CD14-positive monocyte (primary cell): ENCODE results near the gene FERD3L. TPM values are rescaled to one million over a fixed set of nuclear protein-coding genes. Genes with fewer than 3 reads are reported as not detected.
A peak's percentile ranks its signal among the peaks of the same experiment; 100 is the strongest.

Experiments
- DNase-seq, 3 donors: peaks; one replicate each; pipeline ENCODE4 v3.0.0-alpha.2; 2011 to 2022
- H2AFZ ChIP-seq: 2 replicates; pipeline ENCODE4 v1.6.0; 2012; ENCODE audit warnings: mild to moderate bottlenecking, low read depth, low read length, inconsistent platforms; ENCODE audit not compliant: insufficient read depth, poor library complexity, severe bottlenecking
- H3K27ac ChIP-seq, 2 donors: 1 replicate in 1 of 2; 2 replicates in 1 of 2; pipeline ENCODE4 v1.5.1; 2012 to 2013; ENCODE audit warnings: low read length in 2 of 2, control low read depth in 1 of 2, inconsistent platforms in 1 of 2, low read depth in 1 of 2, mild to moderate bottlenecking in 1 of 2
- H3K27me3 ChIP-seq, 2 donors: one replicate each; pipeline versions ENCODE4 v1.6.0 to v1.6.1; 2011 to 2013; ENCODE audit warnings: low read length in 2 of 2; ENCODE audit not compliant: control insufficient read depth in 2 of 2, insufficient read depth in 2 of 2
- H3K36me3 ChIP-seq, 2 donors: replicated peaks in 1 of 2; 1 replicate in 1 of 2; 2 replicates in 1 of 2; pipeline versions ENCODE4 v1.5.1 to v1.6.1; 2012 to 2013; ENCODE audit warnings: low read length in 2 of 2, control low read depth in 1 of 2, inconsistent platforms in 1 of 2, mild to moderate bottlenecking in 1 of 2; ENCODE audit not compliant: insufficient read depth in 2 of 2, control insufficient read depth in 1 of 2
- H3K4me1 ChIP-seq, 2 donors: 1 replicate in 1 of 2; 2 replicates in 1 of 2; pipeline versions ENCODE4 v1.5.1 to v1.6.1; 2012 to 2013; ENCODE audit warnings: low read length in 2 of 2, control low read depth in 1 of 2, inconsistent platforms in 1 of 2, mild to moderate bottlenecking in 1 of 2, moderate library complexity in 1 of 2; ENCODE audit not compliant: insufficient read depth in 2 of 2, control insufficient read depth in 1 of 2
- H3K4me2 ChIP-seq: replicated peaks from 2 replicates; pipeline ENCODE3; 2012; ENCODE audit warnings: low read length, moderate library complexity, mild to moderate bottlenecking; ENCODE audit not compliant: poor library complexity, severe bottlenecking; ENCODE audit errors: extremely low read depth
- H3K4me3 ChIP-seq, 3 experiments: fragments of 200-600 bp in 1 of 3; sonication (generic) in 1 of 3; replicated peaks in 1 of 3; 1 replicate in 2 of 3; 2 replicates in 1 of 3; pipeline ENCODE4 v1.5.1; 2011 to 2013; ENCODE audit warnings: low read length in 3 of 3, mild to moderate bottlenecking in 3 of 3, control low read depth in 2 of 3, low read depth in 2 of 3, inconsistent platforms in 1 of 3, moderate library complexity in 1 of 3
- H3K79me2 ChIP-seq: 2 replicates; pipeline ENCODE4 v1.6.0; 2012; ENCODE audit warnings: mild to moderate bottlenecking, control low read depth, inconsistent platforms, low read length, moderate library complexity; ENCODE audit not compliant: insufficient read depth
- H3K9ac ChIP-seq: 2 replicates; pipeline ENCODE4 v1.6.0; 2017; ENCODE audit warnings: low read length, mild to moderate bottlenecking; ENCODE audit not compliant: insufficient read depth, poor library complexity, severe bottlenecking
- H3K9me3 ChIP-seq, 2 donors: replicated peaks in 1 of 2; 1 replicate in 1 of 2; 2 replicates in 1 of 2; pipeline versions ENCODE4 v1.5.1 to v1.6.1; 2012 to 2013; ENCODE audit warnings: low read length in 2 of 2, control low read depth in 1 of 2; ENCODE audit not compliant: control insufficient read depth in 1 of 2, insufficient read depth in 1 of 2
- H4K20me1 ChIP-seq: 2 replicates; pipeline ENCODE4 v1.6.0; 2012; ENCODE audit warnings: mild to moderate bottlenecking, low read length, control low read depth, moderate library complexity; ENCODE audit not compliant: insufficient read depth
- H3K27ac Mint-ChIP-seq, 7 donors: one replicate each; pipeline ENCODE4 v1.8.0; 2020; ENCODE audit warnings: mild to moderate bottlenecking in 7 of 7, mixed read lengths in 7 of 7, moderate library complexity in 6 of 7, inconsistent platforms in 2 of 7
- H3K27me3 Mint-ChIP-seq, 3 donors: one replicate each; pipeline ENCODE4 v1.8.0; 2021 to 2022; ENCODE audit warnings: low read depth in 3 of 3, mild to moderate bottlenecking in 3 of 3, mixed read lengths in 3 of 3, moderate library complexity in 3 of 3, inconsistent platforms in 1 of 3
- H3K36me3 Mint-ChIP-seq, 2 donors: one replicate each; pipeline ENCODE4 v1.8.0; 2020; ENCODE audit warnings: mixed read lengths in 2 of 2, inconsistent platforms in 1 of 2, mild to moderate bottlenecking in 1 of 2
- H3K4me1 Mint-ChIP-seq: one replicate; pipeline ENCODE4 v1.8.0; 2020; ENCODE audit warnings: mild to moderate bottlenecking, mixed read lengths
- H3K4me3 Mint-ChIP-seq, 2 donors: one replicate each; pipeline ENCODE4 v1.8.0; 2020; ENCODE audit warnings: mild to moderate bottlenecking in 2 of 2, mixed read lengths in 2 of 2, moderate library complexity in 1 of 2
- H3K9me3 Mint-ChIP-seq, 7 donors: one replicate each; pipeline ENCODE4 v1.8.0; 2020 to 2022; ENCODE audit warnings: mixed read lengths in 7 of 7, mild to moderate bottlenecking in 6 of 7, moderate library complexity in 6 of 7, inconsistent platforms in 2 of 7
- CTCF ChIP-seq: fragments of 200-600 bp; IDR thresholded peaks from one replicate; pipeline ENCODE4 v1.8.0; 2022; ENCODE audit warnings: antibody characterized with exemption, mild to moderate bottlenecking
- WGBS: methylation state at CpG from one replicate; pipeline ENCODE4 v1.1.5; 2013; ENCODE audit warnings: missing lambda C conversion rate; ENCODE audit not compliant: insufficient coverage; 5-methylcytosine and 5-hydroxymethylcytosine counted together
- intact Hi-C, 2 donors: fragments of 100-400 bp; cut with micrococcal nuclease; formaldehyde crosslinking; loops; one replicate each; pipeline versions ENCODE4 v1.15.0 to v1.15.1; 2023
- polyA plus RNA-seq, 3 donors: library from polyadenylated mRNA; depleted of rRNA in 1 of 3; unstranded in 2 of 3; stranded (reverse) in 1 of 3; fragments of 300-500 nt in 2 of 3; fragments of >200 nt in 1 of 3; fragmentation: Illumina TruSeq in 2 of 3; gene quantifications; 1 replicate in 2 of 3; 2 replicates in 1 of 3; pipeline ENCODE4 v1.2.3, GENCODE V29; 2012 to 2021

The FERD3L gene
- polyA plus RNA-seq, 3 donors = not detected

- intact Hi-C loops = no loop called here
- H3K27me3 Mint-ChIP-seq = peaks cover 85 to 92% (median 88%) of the 10 kb centered on the region in 3 donors
- peak overlapping the region; percentile 63 for H3K4me2 ChIP-seq
- TF ChIP-seq CTCF = no peak
- peaks cover 22% of the 10 kb centered on the region for H3K4me1 Mint-ChIP-seq
- peak overlapping the region in 2 of 3 experiments; percentile 13 to 57 for H3K4me3 ChIP-seq
- no peak for DNase-seq
- H3K4me3 Mint-ChIP-seq = peak overlapping the region; percentile 51 to 82
- H2AFZ ChIP-seq = no peak overlapping the region
- H4K20me1 ChIP-seq = no peaks in the 10 kb centered on the region
- H3K79me2 ChIP-seq = no peaks in the 10 kb centered on the region
- peaks cover 0 to 25% (median 10%) of the 10 kb centered on the region in 7 donors for H3K9me3 Mint-ChIP-seq
- no peak overlapping the region for H3K27ac Mint-ChIP-seq
- H3K27ac ChIP-seq = no peak overlapping the region
- peaks cover 2 to 4% of the 10 kb centered on the region in 2 donors for H3K36me3 Mint-ChIP-seq
- peaks cover 13 to 27% of the 10 kb centered on the region in 2 donors for H3K4me1 ChIP-seq
- 2% methylated on average over 44 of the region's 51 CpGs for WGBS
- H3K27me3 ChIP-seq = peaks cover 86 to 92% of the 10 kb centered on the region in 2 donors
- peaks cover 3 to 33% of the 10 kb centered on the region in 2 donors for H3K9me3 ChIP-seq
- no peak overlapping the region for H3K9ac ChIP-seq
- H3K36me3 ChIP-seq = no peaks in the 10 kb centered on the region
Measured at GRCh38 chr7:19117870-19118608, 27.2 kb downstream of the FERD3L start.

- no peak for TF ChIP-seq CTCF
- under 1% methylated on average over 68 of the region's 91 CpGs for WGBS
Measured at GRCh38 chr7:19117091-19117869, 27.9 kb downstream of the FERD3L start, which contains the start of gene TWIST1. Gene TWIST1, minus strand, starts transcription at chr7:19117636. Its CDS starts 315 bp downstream, at chr7:19117321.

More at GRCh38 chr7:19117091-19117869, 27.9 kb downstream of the FERD3L start, which contains the start of gene TWIST1:
- Histone ChIP-seq H3K4me1 (peaks cover 17 to 30% of the 10 kb centered on the region in 2 donors), H3K4me3 (peak within 1 kb of the TSS; percentile 13 to 63 (median 20)), H3K27ac (no peak within 1 kb of the TSS), H3K27me3 (peaks cover 90 to 93% of the 10 kb centered on the region in 2 donors), H3K79me2 (no peaks in the 10 kb centered on the region), H4K20me1 (no peaks in the 10 kb centered on the region), H3K4me2 (peak within 1 kb of the TSS; percentile 63), H3K9ac (no peak within 1 kb of the TSS), H3K36me3 (no peaks in the 10 kb centered on the region), H3K9me3 (peaks cover 7 to 41% of the 10 kb centered on the region in 2 donors), H2AFZ (no peak within 1 kb of the TSS)
- H3K27me3 Mint-ChIP-seq = peaks cover 89 to 95% (median 90%) of the 10 kb centered on the region in 3 donors
- peaks cover 23% of the 10 kb centered on the region for H3K4me1 Mint-ChIP-seq
- peaks cover 0 to 25% (median 11%) of the 10 kb centered on the region in 7 donors for H3K9me3 Mint-ChIP-seq
- intact Hi-C loops = no loop called here
- peaks cover 2 to 4% of the 10 kb centered on the region in 2 donors for H3K36me3 Mint-ChIP-seq
- no peak for DNase-seq
- H3K4me3 Mint-ChIP-seq = peak within 1 kb of the TSS; percentile 63 to 85
- H3K27ac Mint-ChIP-seq = no peak within 1 kb of the TSS
